ENCODE results near the gene ERVMER34-1.

The ERVMER34-1 gene

DNA sequence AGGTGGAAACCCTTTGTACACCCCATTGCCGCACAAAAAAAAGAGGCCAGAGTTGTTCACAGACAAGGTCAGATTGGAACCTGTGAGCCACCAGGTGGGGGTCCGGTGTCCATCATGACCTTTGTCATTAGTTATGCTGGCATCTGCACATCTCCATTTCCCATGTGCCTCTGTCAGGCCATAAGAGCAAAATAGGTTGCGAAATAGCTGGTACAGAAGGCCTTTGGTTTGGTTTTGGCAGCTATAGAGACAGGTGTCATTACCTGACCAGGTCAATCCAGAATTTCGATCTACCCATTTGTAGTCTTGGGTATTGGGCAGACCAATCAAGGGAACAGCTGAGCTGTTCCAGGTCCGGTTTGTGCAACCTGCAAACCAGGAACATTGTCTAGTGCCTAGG lies 6.6 kb downstream of the ERVMER34-1 start:
- Mint-ChIP-seq H3K27me3 (peaks cover 8% of the 10 kb centered on the region), H3K9me3 (no peaks in the 10 kb centered on the region), H3K27ac (no peak overlapping the region), H3K4me1 (no peaks in the 10 kb centered on the region), H3K36me3 (no peaks in the 10 kb centered on the region), H3K4me3 (no peak overlapping the region)

DNA sequence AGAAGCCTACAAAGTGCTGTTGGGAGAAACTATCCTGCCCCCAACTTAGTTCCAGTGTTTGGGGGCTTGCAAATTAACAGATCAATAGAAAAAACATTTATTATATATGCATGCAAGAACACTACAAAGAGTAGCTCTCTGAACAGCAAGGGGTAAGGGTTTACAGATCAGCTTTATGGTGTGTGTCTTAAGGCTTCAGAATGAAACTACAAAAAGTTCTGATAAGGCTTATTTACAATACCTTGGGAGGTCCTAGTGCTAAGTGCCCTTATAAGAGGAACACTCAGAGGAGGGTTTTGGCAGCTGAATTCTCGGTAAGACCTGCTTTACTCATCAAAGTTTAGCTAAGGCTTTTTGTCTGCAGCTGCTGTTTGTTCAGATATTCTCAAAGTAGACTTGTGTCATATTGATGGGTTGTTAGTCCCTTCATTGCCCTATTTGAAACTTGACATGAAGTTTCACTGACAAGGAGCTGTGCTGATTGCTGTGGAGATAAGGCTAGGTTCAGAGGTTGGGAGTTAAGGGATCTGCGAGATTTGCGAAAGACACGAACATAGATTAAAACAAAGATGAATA lies 7.7 kb downstream of the ERVMER34-1 start:
- peaks cover 4% of the 10 kb centered on the region for H3K27me3 Mint-ChIP-seq
- no peaks in the 10 kb centered on the region for H3K36me3 Mint-ChIP-seq
- no peak overlapping the region for H3K4me3 Mint-ChIP-seq
- no peak overlapping the region for H3K27ac Mint-ChIP-seq
- H3K9me3 Mint-ChIP-seq, result no peaks in the 10 kb centered on the region
- H3K4me1 Mint-ChIP-seq, result no peaks in the 10 kb centered on the region

- H3K27ac Mint-ChIP-seq, result no peak overlapping the region
- H3K9me3 Mint-ChIP-seq, result no peaks in the 10 kb centered on the region
- no peaks in the 10 kb centered on the region for H3K4me1 Mint-ChIP-seq
- H3K36me3 Mint-ChIP-seq, result no peaks in the 10 kb centered on the region
- H3K27me3 Mint-ChIP-seq, result peaks cover 11% of the 10 kb centered on the region
- H3K4me3 Mint-ChIP-seq, result no peak overlapping the region
These were observed 21.6 kb downstream of the ERVMER34-1 start for GRCh38 chr4:52729586-52729985.

GRCh38 chr4:52728691-52729240 lies 22.5 kb downstream of the ERVMER34-1 start:
- H3K9me3 Mint-ChIP-seq, result no peaks in the 10 kb centered on the region
- H3K27me3 Mint-ChIP-seq, result peaks cover 11% of the 10 kb centered on the region
- H3K36me3 Mint-ChIP-seq, result no peaks in the 10 kb centered on the region
- no peak overlapping the region for H3K27ac Mint-ChIP-seq
- no peaks in the 10 kb centered on the region for H3K4me1 Mint-ChIP-seq
- no peak overlapping the region for H3K4me3 Mint-ChIP-seq

DNA sequence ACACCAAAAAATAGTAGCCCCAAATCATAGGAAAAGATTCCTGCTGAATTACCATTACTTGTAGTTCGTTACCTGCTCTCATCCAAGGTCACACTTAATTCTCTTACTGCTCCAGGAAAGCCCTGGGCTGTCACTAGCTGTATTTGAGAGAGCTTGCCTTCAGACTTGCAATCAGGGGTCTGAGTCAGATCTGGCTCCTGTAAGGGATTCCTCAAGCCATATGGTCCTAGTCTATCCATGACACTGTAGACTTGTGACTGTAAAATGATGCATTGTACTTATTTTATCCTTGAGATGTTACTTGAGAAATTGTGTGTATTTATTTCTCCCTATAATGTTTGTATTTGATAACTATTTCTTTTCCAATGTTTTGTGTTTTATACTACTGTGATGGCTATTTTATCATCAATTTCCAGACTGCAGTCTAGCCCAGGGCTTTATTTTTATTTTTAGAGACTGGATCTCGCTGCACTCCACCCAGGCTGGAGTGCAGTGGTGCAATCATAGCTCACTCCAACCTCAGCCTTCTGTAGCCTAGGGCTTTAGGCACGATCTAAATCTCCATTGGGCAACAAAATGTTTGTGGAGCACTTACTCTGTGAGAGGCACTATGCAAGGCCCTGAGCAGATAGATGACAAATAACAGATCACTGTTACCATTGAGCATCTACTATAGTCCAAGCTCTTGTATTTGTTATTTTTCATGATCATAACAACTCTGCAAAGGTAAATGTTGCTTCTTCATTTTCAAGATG lies 24.2 kb downstream of the ERVMER34-1 start:
- Mint-ChIP-seq H3K4me1 (peaks cover 5% of the 10 kb centered on the region), H3K27me3 (peaks cover 8% of the 10 kb centered on the region), H3K27ac (no peak overlapping the region), H3K36me3 (no peaks in the 10 kb centered on the region), H3K9me3 (no peaks in the 10 kb centered on the region), H3K4me3 (no peak overlapping the region)

DNA sequence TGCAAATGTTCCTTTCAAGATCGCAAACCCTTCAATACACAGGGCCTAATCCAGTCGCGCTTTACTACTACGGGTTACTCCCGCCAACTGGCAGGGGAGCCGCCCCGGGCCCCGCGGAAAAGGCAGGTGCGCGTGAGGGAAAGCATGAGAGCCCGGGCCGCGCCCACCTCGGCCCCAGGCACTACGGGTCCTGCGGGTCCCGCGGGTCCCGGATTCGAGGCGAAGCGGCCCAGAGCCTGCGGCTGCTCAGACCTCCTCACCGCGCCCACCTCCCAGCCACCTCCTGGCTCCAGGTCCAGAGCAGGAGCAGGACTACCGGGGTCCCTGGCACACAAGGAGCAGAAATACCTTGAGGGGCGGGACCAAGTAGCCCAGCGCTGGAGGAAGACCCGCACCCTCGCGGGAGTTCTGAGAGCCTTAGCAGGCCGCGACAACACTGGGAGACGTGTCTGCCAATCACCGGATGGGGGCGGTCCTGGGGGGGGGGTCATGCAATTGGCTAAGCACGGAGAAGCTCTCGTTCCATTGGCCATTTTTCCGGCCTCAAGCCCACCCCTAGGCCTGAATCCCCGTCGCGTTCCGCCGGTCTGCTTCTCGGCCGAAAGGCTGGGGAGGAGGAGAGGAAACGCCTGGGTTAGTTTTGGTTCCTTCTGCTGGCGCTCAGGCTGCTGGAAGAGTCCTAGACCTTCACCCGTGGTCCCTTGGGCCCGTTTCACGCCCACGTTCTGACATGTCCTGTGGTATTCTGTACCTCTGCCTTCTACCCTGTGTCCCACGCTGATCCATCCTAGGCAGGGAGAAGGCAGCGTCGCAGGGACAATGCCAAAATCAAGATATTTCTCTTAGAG lies 29.0 kb downstream of the ERVMER34-1 start:
- H3K9me3 Mint-ChIP-seq, result no peaks in the 10 kb centered on the region
- H3K36me3 Mint-ChIP-seq, result peaks cover 1% of the 10 kb centered on the region
- H3K4me1 Mint-ChIP-seq, result peaks cover 18% of the 10 kb centered on the region
- H3K27ac Mint-ChIP-seq, result peak overlapping the region; percentile 65
- H3K4me3 Mint-ChIP-seq, result peak overlapping the region; percentile 66
- H3K27me3 Mint-ChIP-seq, result peaks cover 6% of the 10 kb centered on the region

DNA sequence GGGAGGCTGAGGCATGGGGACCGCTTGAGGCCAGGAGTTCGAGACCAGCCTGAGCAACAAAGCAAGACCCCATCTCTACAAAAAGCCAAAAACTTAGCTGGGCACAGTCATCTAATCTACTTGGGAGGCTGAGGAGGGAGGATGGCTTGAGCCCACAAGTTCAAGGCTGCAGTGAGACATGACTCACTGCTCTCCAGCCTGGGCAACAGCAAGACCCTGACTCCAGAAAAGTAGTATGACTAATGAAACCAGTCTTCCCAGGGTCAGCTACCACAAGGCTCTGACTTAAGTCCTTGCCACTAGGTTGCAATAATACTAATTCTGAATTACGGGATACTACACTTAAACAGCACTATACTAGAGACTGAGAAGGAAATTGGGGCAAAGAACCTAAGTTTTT lies 33.1 kb downstream of the ERVMER34-1 start:
- Mint-ChIP-seq H3K4me3 (no peak overlapping the region), H3K9me3 (no peaks in the 10 kb centered on the region), H3K4me1 (peaks cover 53% of the 10 kb centered on the region), H3K27ac (no peak overlapping the region), H3K27me3 (no peaks in the 10 kb centered on the region), H3K36me3 (peaks cover 28% of the 10 kb centered on the region)

DNA sequence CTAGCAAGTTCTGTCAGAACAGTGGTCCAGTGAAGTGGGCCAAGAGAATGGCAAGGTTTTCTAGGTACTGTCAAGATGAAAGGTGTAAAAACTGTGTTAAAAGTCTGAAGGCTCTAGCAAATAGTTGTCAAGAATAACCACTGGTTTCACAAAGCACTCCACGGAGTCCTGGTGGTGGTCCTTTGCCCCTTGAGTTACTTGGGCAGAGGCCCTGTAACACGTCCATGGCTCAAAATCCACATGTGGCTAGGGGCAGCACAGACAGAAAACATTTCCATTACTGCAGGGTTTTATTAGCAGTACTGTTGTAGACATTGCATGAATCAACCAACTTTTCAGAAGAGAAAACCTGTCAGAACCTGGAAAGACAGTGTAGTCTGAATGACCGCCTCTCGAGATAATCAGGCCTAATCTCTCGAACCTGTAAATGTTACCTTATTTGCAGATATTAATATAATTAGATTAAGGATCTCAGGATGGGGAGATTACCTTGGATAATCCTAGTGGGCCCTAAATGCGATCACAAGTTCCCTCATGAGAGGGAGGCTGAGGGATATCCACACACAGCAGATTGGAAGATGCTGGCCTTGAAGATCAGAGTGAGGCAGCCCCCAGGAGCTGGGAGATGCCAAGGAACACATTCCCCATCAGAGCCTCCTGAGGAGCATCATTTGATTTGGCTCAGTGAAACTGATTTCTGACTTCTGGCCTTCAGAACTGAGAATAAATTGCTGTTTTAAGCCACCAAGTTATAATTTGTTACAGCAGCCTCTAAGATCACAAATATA lies 34.7 kb downstream of the ERVMER34-1 start:
- H3K36me3 Mint-ChIP-seq, result peaks cover 32% of the 10 kb centered on the region

DNA sequence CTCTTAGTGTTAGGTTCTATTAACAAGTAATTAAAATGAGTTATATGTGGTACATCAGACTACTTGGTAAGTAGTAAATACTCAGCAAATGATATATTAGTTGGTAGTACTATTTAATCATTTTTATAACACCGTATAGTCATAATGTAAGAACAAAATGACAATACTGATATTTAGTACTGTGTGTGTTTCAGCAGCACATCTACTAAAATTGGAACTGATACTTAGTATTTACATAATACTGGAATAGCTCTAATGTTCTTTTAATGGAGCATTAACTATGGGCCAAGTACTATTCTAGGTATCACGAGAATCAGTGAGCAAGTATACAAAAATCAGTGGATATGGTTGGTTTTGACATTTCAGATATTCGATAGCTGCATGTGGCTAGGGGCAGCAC lies 35.3 kb downstream of the ERVMER34-1 start:
- Mint-ChIP-seq H3K4me1 (peaks cover 55% of the 10 kb centered on the region), H3K27ac (peak overlapping the region; percentile 95), H3K4me3 (peak overlapping the region; percentile 96), H3K27me3 (no peaks in the 10 kb centered on the region), H3K9me3 (no peaks in the 10 kb centered on the region), H3K36me3 (peaks cover 32% of the 10 kb centered on the region)

More for the DNA sequence above, 34.7 kb downstream of the ERVMER34-1 start:
- H3K27ac Mint-ChIP-seq, result no peak overlapping the region
- no peak overlapping the region for H3K4me3 Mint-ChIP-seq
- no peaks in the 10 kb centered on the region for H3K9me3 Mint-ChIP-seq
- no peaks in the 10 kb centered on the region for H3K27me3 Mint-ChIP-seq
- H3K4me1 Mint-ChIP-seq, result peaks cover 49% of the 10 kb centered on the region

GRCh38 chr4:52715255-52715897 lies 35.8 kb downstream of the ERVMER34-1 start:
- no peaks in the 10 kb centered on the region for H3K27me3 Mint-ChIP-seq
- H3K27ac Mint-ChIP-seq, result peak overlapping the region; percentile 95
- peaks cover 59% of the 10 kb centered on the region for H3K4me1 Mint-ChIP-seq
- H3K4me3 Mint-ChIP-seq, result peak overlapping the region; percentile 96
- H3K36me3 Mint-ChIP-seq, result peaks cover 32% of the 10 kb centered on the region
- no peaks in the 10 kb centered on the region for H3K9me3 Mint-ChIP-seq

DNA sequence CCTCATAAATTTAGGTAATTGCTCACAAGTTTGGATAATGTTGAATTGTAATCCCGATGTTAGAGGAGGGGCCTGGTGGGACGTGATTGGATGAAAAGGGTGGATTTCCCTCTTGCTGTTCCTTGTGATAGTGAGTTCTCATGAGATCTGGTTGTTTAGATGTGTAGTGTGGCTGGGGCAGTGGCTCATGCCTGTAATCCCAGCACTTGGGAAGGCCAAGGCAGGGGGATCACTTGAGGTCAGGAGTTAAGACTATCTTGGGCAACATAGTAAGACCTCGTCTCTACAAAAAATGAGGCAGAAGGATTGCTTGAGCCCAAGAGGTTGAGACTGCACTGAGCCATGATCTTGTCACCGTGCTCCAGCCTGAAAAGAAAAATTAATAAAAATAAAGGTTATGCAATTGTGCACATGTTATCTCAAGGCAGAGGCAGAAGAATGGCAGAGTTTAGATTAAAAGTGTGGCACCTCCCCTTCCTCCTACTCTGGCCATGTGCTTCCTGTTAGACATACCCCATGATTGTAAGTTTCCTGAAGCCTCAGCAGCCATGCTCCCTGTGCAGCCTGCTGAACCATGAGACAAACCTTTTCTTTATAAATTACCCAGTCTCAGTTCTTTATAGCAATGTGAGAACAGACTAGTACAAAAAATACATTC lies 36.5 kb downstream of the ERVMER34-1 start:
- no peaks in the 10 kb centered on the region for H3K9me3 Mint-ChIP-seq
- H3K27ac Mint-ChIP-seq, result peak overlapping the region; percentile 95
- no peaks in the 10 kb centered on the region for H3K27me3 Mint-ChIP-seq
- peaks cover 32% of the 10 kb centered on the region for H3K36me3 Mint-ChIP-seq
- H3K4me1 Mint-ChIP-seq, result peaks cover 59% of the 10 kb centered on the region
- H3K4me3 Mint-ChIP-seq, result peak overlapping the region; percentile 96

DNA sequence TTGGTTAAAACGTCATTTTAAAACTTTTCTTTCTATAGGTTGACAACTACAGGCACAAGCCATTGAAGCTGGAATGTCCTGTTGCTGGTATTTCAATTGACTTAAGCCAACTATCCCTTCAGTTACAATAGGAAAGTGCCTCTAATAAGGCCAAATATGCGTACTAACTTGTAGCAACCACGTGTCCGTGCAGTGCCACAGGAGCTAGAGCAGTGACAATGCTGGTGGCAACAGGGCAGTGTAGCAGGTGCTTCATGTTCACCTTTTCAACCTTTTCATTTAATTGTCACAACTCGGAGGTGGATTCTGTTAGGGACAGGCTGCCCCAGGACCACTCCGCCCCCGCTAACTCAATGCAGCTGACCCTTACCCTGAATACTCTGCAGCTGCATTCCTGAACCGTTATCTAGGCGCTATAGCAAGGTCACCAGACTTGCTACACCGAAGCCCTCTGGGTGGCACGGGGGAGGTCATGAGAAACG lies 37.7 kb downstream of the ERVMER34-1 start:
- Mint-ChIP-seq H3K4me1 (peaks cover 59% of the 10 kb centered on the region), H3K27me3 (no peaks in the 10 kb centered on the region), H3K36me3 (peaks cover 32% of the 10 kb centered on the region), H3K27ac (peak overlapping the region; percentile 99), H3K4me3 (peak overlapping the region; percentile 96), H3K9me3 (no peaks in the 10 kb centered on the region)

GRCh38 chr4:52712251-52713130 lies 38.7 kb downstream of the ERVMER34-1 start:
- H3K27me3 Mint-ChIP-seq, result no peaks in the 10 kb centered on the region
- peaks cover 30% of the 10 kb centered on the region for H3K36me3 Mint-ChIP-seq
- peak overlapping the region; percentile 99 for H3K27ac Mint-ChIP-seq
- H3K4me3 Mint-ChIP-seq, result peak overlapping the region; percentile 96
- H3K9me3 Mint-ChIP-seq, result no peaks in the 10 kb centered on the region
- peaks cover 50% of the 10 kb centered on the region for H3K4me1 Mint-ChIP-seq

All from activated naive CD4-positive, alpha-beta T cell treated with anti-CD3 and anti-CD28 coated beads, Interleukin-2, amount 50 U/mL, for 24 hours (primary cell).